CD4-positive, alpha-beta memory T cell (primary cell): Measurements from ENCODE around the gene EXOC4. TPM values are rescaled to one million over a fixed set of nuclear protein-coding genes. Genes with fewer than 3 reads are reported as not detected.

ENCODE experiments used
- CTCF ChIA-PET: fragments of 350-600 bp; sonication (Branson Sonifier 250); formaldehyde crosslinking; loops from one replicate; lab custom pipeline; 2021; ENCODE audit warnings: inconsistent platforms; ENCODE audit not compliant: partially characterized antibody; lab: Charles Lee
- POLR2A ChIA-PET: fragments of 350-600 bp; sonication (Branson Sonifier 250); formaldehyde crosslinking; loops from one replicate; lab custom pipeline; 2021; ENCODE audit not compliant: partially characterized antibody; lab: Charles Lee
- DNase-seq, 5 donors: peaks; one replicate each; pipeline versions ENCODE4 v3.0.0 to v3.0.0-alpha.2; 2020 to 2022; ENCODE audit warnings: mixed read lengths in 1 of 5
- H3K27ac ChIP-seq: one replicate; pipeline ENCODE4 v1.7.0; 2013; ENCODE audit warnings: low read depth, low read length
- H3K27me3 ChIP-seq: 2 replicates; pipeline ENCODE4 v1.7.0; 2013; ENCODE audit warnings: mild to moderate bottlenecking, low read length, moderate library complexity; ENCODE audit not compliant: insufficient read depth
- H3K36me3 ChIP-seq: 2 replicates; pipeline ENCODE4 v1.7.0; 2013; ENCODE audit warnings: mild to moderate bottlenecking, low read length, moderate library complexity; ENCODE audit not compliant: insufficient read depth
- H3K4me1 ChIP-seq: 2 replicates; pipeline ENCODE4 v1.7.0; 2013; ENCODE audit warnings: mild to moderate bottlenecking, low read length, moderate library complexity; ENCODE audit not compliant: insufficient read depth
- H3K4me3 ChIP-seq, 2 donors: one replicate each; pipeline ENCODE4 v1.7.0; 2013; ENCODE audit warnings: low read length in 2 of 2, mild to moderate bottlenecking in 1 of 2
- H3K9me3 ChIP-seq, 2 donors: one replicate each; pipeline ENCODE4 v1.7.0; 2013; ENCODE audit warnings: low read length in 2 of 2, control low read depth in 1 of 2; ENCODE audit not compliant: control insufficient read depth in 1 of 2
- H3K27ac Mint-ChIP-seq, 7 donors: one replicate each; pipeline ENCODE4 v1.8.0; 2020 to 2021; ENCODE audit warnings: mixed read lengths in 7 of 7, mild to moderate bottlenecking in 6 of 7, inconsistent platforms in 3 of 7, moderate library complexity in 3 of 7
- H3K27me3 Mint-ChIP-seq, 2 donors: one replicate each; pipeline ENCODE4 v1.8.0; 2020 to 2021; ENCODE audit warnings: mixed read lengths in 2 of 2
- H3K36me3 Mint-ChIP-seq, 2 donors: one replicate each; pipeline ENCODE4 v1.8.0; 2020 to 2021; ENCODE audit warnings: mixed read lengths in 2 of 2, inconsistent platforms in 1 of 2, mild to moderate bottlenecking in 1 of 2
- H3K4me1 Mint-ChIP-seq, 4 donors: one replicate each; pipeline ENCODE4 v1.8.0; 2020 to 2021; ENCODE audit warnings: mixed read lengths in 4 of 4, mild to moderate bottlenecking in 1 of 4
- H3K4me3 Mint-ChIP-seq, 8 donors: one replicate each; pipeline ENCODE4 v1.8.0; 2020 to 2021; ENCODE audit warnings: mixed read lengths in 8 of 8, mild to moderate bottlenecking in 7 of 8, moderate library complexity in 6 of 8, inconsistent platforms in 3 of 8
- H3K9me3 Mint-ChIP-seq, 8 donors: one replicate each; pipeline ENCODE4 v1.8.0; 2020 to 2021; ENCODE audit warnings: mixed read lengths in 8 of 8, mild to moderate bottlenecking in 5 of 8, inconsistent platforms in 3 of 8, moderate library complexity in 1 of 8
- intact Hi-C: fragments of 100-400 bp; cut with micrococcal nuclease; formaldehyde crosslinking; loops from one replicate; pipeline ENCODE4 v1.15.1; 2023
- polyA plus RNA-seq, 2 donors: library from polyadenylated mRNA; unstranded; fragments of 300-500 nt; fragmentation: Illumina TruSeq; gene quantifications; one replicate each; pipeline ENCODE4 v1.2.3, GENCODE V29; 2021
- total RNA-seq, 2 experiments: library from RNA; stranded (reverse); gene quantifications; one replicate each; pipeline ENCODE4 v1.2.3, GENCODE V29; 2021

EXOC4 gene
- total and polyA plus RNA-seq, 4 experiments from 2014 or later = 33.8 to 81.2 (median 58.1) TPM

- POLR2A ChIA-PET = no interaction called here
- Mint-ChIP-seq H3K36me3 (peaks cover 0 to 13% of the 10 kb centered on the region in 2 donors), H3K27ac (no peak overlapping the region), H3K4me1 (peaks cover 0 to 6% (median 0%) of the 10 kb centered on the region in 4 donors), H3K9me3 (peaks cover 0 to 1% (median 0%) of the 10 kb centered on the region in 8 donors), H3K4me3 (no peak overlapping the region), H3K27me3 (no peaks in the 10 kb centered on the region)
- no peaks in the 10 kb centered on the region for H3K4me1 ChIP-seq
- intact Hi-C loops = no loop called here
- CTCF ChIA-PET = no interaction called here
- no peaks in the 10 kb centered on the region for H3K36me3 ChIP-seq
- H3K27me3 ChIP-seq = no peaks in the 10 kb centered on the region
- no peaks in the 10 kb centered on the region for H3K9me3 ChIP-seq
- H3K4me3 ChIP-seq = no peak overlapping the region
- no peak for DNase-seq
- H3K27ac ChIP-seq = no peak overlapping the region
These were observed 605.4 kb downstream of the EXOC4 start for GRCh38 chr7:133858311-133858710.

- H3K4me3 Mint-ChIP-seq = no peak overlapping the region
- peaks cover 0 to 1% (median 0%) of the 10 kb centered on the region in 8 donors for H3K9me3 Mint-ChIP-seq
- Histone ChIP-seq H3K27ac (no peak overlapping the region), H3K9me3 (no peaks in the 10 kb centered on the region), H3K27me3 (no peaks in the 10 kb centered on the region), H3K4me3 (no peak overlapping the region), H3K4me1 (no peaks in the 10 kb centered on the region), H3K36me3 (no peaks in the 10 kb centered on the region)
- DNase-seq = no peak
- peaks cover 0 to 13% of the 10 kb centered on the region in 2 donors for H3K36me3 Mint-ChIP-seq
- H3K4me1 Mint-ChIP-seq = peaks cover 0 to 5% (median 1%) of the 10 kb centered on the region in 4 donors
- H3K27ac Mint-ChIP-seq = no peak overlapping the region
- ChIA-PET POLR2A (no interaction called here), CTCF (no interaction called here)
- H3K27me3 Mint-ChIP-seq = no peaks in the 10 kb centered on the region
- intact Hi-C loops = no loop called here
These were observed 606.4 kb downstream of the EXOC4 start for GRCh38 chr7:133859231-133859630.

- no peak overlapping the region for H3K4me3 ChIP-seq
- POLR2A ChIA-PET = no interaction called here
These were observed 607.1 kb downstream of the EXOC4 start for GRCh38 chr7:133859871-133860450.

GRCh38 chr7:133860628-133861335 lies 607.9 kb downstream of the EXOC4 start:
- H3K4me1 Mint-ChIP-seq = peaks cover 0 to 5% (median 1%) of the 10 kb centered on the region in 4 donors
- peaks cover 0 to 13% of the 10 kb centered on the region in 2 donors for H3K36me3 Mint-ChIP-seq
- H3K9me3 Mint-ChIP-seq = peaks cover 0 to 1% (median 0%) of the 10 kb centered on the region in 8 donors
- intact Hi-C loops = no loop called here
- H3K27ac ChIP-seq = no peak overlapping the region
- ChIA-PET POLR2A (interaction anchor here (0.5 kb wide), 1 partner anchor 15 kb away, joined by 4 read pairs; no protein-coding TSS in a partner anchor), CTCF (interaction anchor here (1.2 kb wide), 1 partner anchor 15 kb away, joined by 3 read pairs; no protein-coding TSS in a partner anchor)
- no peak overlapping the region for H3K4me3 ChIP-seq
- no peak overlapping the region for H3K27ac Mint-ChIP-seq
- H3K9me3 ChIP-seq = no peaks in the 10 kb centered on the region
- no peaks in the 10 kb centered on the region for H3K4me1 ChIP-seq
- H3K27me3 ChIP-seq = no peaks in the 10 kb centered on the region
- H3K4me3 Mint-ChIP-seq = no peak overlapping the region
- no peak for DNase-seq
- no peaks in the 10 kb centered on the region for H3K27me3 Mint-ChIP-seq
- H3K36me3 ChIP-seq = no peaks in the 10 kb centered on the region

More at GRCh38 chr7:133859871-133860450, 607.1 kb downstream of the EXOC4 start:
- DNase-seq = no peak
- peaks cover 0 to 5% (median 1%) of the 10 kb centered on the region in 4 donors for H3K4me1 Mint-ChIP-seq
- H3K27me3 Mint-ChIP-seq = no peaks in the 10 kb centered on the region
- intact Hi-C loops = no loop called here
- Histone ChIP-seq H3K27ac (no peak overlapping the region), H3K4me1 (no peaks in the 10 kb centered on the region), H3K27me3 (no peaks in the 10 kb centered on the region), H3K36me3 (no peaks in the 10 kb centered on the region), H3K9me3 (no peaks in the 10 kb centered on the region)
- CTCF ChIA-PET = no interaction called here
- peaks cover 0 to 13% of the 10 kb centered on the region in 2 donors for H3K36me3 Mint-ChIP-seq
- peaks cover 0 to 1% (median 0%) of the 10 kb centered on the region in 8 donors for H3K9me3 Mint-ChIP-seq
- no peak overlapping the region for H3K27ac Mint-ChIP-seq
- no peak overlapping the region for H3K4me3 Mint-ChIP-seq

- POLR2A ChIA-PET = no interaction called here
- Histone ChIP-seq H3K9me3 (no peaks in the 10 kb centered on the region), H3K4me3 (no peak overlapping the region), H3K27ac (no peak overlapping the region), H3K36me3 (no peaks in the 10 kb centered on the region), H3K4me1 (no peaks in the 10 kb centered on the region), H3K27me3 (no peaks in the 10 kb centered on the region)
- Mint-ChIP-seq H3K4me3 (no peak overlapping the region), H3K4me1 (peaks cover 0 to 5% (median 1%) of the 10 kb centered on the region in 4 donors), H3K36me3 (peaks cover 0 to 13% of the 10 kb centered on the region in 2 donors), H3K27me3 (no peaks in the 10 kb centered on the region), H3K27ac (no peak overlapping the region), H3K9me3 (peaks cover 0 to 1% (median 0%) of the 10 kb centered on the region in 8 donors)
- intact Hi-C loops = no loop called here
- CTCF ChIA-PET = interaction anchor here (0.6 kb wide), 1 partner anchor 273 kb away, joined by 3 read pairs; no protein-coding TSS in a partner anchor
- DNase-seq = no peak
These were observed 609.0 kb downstream of the EXOC4 start for GRCh38 chr7:133861876-133862275.

- Histone ChIP-seq H3K4me3 (no peak overlapping the region), H3K36me3 (no peaks in the 10 kb centered on the region), H3K4me1 (no peaks in the 10 kb centered on the region), H3K27me3 (no peaks in the 10 kb centered on the region), H3K9me3 (no peaks in the 10 kb centered on the region), H3K27ac (no peak overlapping the region)
- intact Hi-C loops = no loop called here
- no peak overlapping the region for H3K4me3 Mint-ChIP-seq
- peaks cover 0 to under 1% (median 0%) of the 10 kb centered on the region in 8 donors for H3K9me3 Mint-ChIP-seq
- ChIA-PET POLR2A (no interaction called here), CTCF (no interaction called here)
- no peak for DNase-seq
- H3K36me3 Mint-ChIP-seq = peaks cover 0 to 9% of the 10 kb centered on the region in 2 donors
- H3K27me3 Mint-ChIP-seq = no peaks in the 10 kb centered on the region
- H3K27ac Mint-ChIP-seq = no peak overlapping the region
- peaks cover 0 to 5% (median 2%) of the 10 kb centered on the region in 4 donors for H3K4me1 Mint-ChIP-seq
These were observed 610.6 kb downstream of the EXOC4 start for GRCh38 chr7:133863362-133864061.

- peaks cover 20 to 51% (median 42%) of the 10 kb centered on the region in 4 donors for H3K4me1 Mint-ChIP-seq
These were observed 616.7 kb downstream of the EXOC4 start for GRCh38 chr7:133869556-133869955.

More at GRCh38 chr7:133869556-133869955, 616.7 kb downstream of the EXOC4 start:
- intact Hi-C loops = no loop called here
- no peaks in the 10 kb centered on the region for H3K4me1 ChIP-seq
- no peaks in the 10 kb centered on the region for H3K36me3 ChIP-seq
- no peaks in the 10 kb centered on the region for H3K27me3 Mint-ChIP-seq
- H3K9me3 Mint-ChIP-seq = peaks cover 0 to 1% (median 0%) of the 10 kb centered on the region in 8 donors
- H3K27me3 ChIP-seq = no peaks in the 10 kb centered on the region
- no peak overlapping the region for H3K27ac ChIP-seq
- H3K27ac Mint-ChIP-seq = no peak overlapping the region
- no peaks in the 10 kb centered on the region for H3K9me3 ChIP-seq
- CTCF ChIA-PET = interaction anchor here (1.0 kb wide), 1 partner anchor 11 kb away, joined by 4 read pairs; no protein-coding TSS in a partner anchor
- no peak for DNase-seq
- POLR2A ChIA-PET = no interaction called here
- H3K36me3 Mint-ChIP-seq = peaks cover 2 to 21% of the 10 kb centered on the region in 2 donors
- H3K4me3 ChIP-seq = no peak overlapping the region
- H3K4me3 Mint-ChIP-seq = no peak overlapping the region
